Astrocyte of the cerebellum (primary cell): ENCODE measurements around the gene FLNB.

Experiments
- DNase-seq: peaks from one replicate; pipeline ENCODE4 v3.0.0-alpha.2; 2011; ENCODE audit warnings: low read depth
- H3K4me3 ChIP-seq: 2 replicates; pipeline ENCODE4 v1.5.1; 2011; ENCODE audit warnings: mild to moderate bottlenecking, low read depth, low read length, moderate library complexity
- CTCF ChIP-seq: IDR thresholded peaks from 2 replicates; pipeline ENCODE4 v1.5.1; 2012; ENCODE audit warnings: low read length, low read depth, moderate library complexity, mild to moderate bottlenecking; ENCODE audit errors: missing control alignments
- in situ Hi-C: cut with HindIII; loops from 2 replicates; pipeline ENCODE4 v1.10.0; 2017; ENCODE audit warnings: low sequenced_read_pairs

FLNB gene

GRCh38 chr3:57972531-57973111 is 35.6 kb upstream of the FLNB start:
- no peak for TF ChIP-seq CTCF
- DNase-seq, result no peak
- in situ Hi-C loops, result no loop called here
- H3K4me3 ChIP-seq, result no peak overlapping the region

DNA sequence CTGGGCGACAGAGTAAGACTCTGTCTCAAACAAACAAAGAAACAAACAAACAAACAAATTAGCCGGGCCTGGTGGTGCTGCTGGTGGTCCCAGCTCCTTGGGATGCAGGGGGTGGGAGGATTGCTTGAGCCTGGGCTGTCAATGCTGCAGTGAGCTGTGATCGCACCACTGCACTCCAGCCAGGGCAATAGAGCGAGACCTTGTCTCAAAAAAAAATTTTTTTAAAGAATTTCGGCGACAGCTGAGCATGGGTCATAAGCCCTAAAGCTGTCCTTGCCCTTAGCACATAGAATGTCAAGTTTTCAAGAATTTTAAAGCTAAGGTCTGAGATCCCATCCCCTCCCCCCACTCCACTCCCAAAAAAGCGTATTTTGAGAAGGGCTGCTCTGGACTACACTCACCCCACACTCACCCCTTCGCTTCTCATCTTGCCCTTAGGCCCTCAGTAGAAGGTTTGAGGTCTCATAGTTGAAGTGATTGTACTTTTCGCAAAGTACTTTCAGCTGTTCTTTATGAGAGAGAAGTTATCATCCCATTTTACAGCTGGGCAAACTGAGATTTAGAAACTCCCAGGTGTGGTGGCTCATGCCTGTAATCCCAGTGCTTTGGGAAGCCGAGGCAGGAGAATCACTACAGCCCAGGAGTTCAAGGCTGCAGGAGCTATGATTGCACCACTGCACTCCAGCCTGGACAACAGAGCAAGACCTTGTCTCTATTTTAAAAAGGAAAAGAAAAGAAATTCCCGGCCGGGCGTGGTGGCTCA is 34.3 kb upstream of the FLNB start:
- H3K4me3 ChIP-seq, result no peak overlapping the region
- in situ Hi-C loops, result no loop called here
- TF ChIP-seq CTCF, result no peak
- no peak for DNase-seq

- peak; percentile 51 for DNase-seq
- in situ Hi-C loops, result no loop called here
These were observed 33.3 kb upstream of the FLNB start for GRCh38 chr3:57974796-57975388.

DNA sequence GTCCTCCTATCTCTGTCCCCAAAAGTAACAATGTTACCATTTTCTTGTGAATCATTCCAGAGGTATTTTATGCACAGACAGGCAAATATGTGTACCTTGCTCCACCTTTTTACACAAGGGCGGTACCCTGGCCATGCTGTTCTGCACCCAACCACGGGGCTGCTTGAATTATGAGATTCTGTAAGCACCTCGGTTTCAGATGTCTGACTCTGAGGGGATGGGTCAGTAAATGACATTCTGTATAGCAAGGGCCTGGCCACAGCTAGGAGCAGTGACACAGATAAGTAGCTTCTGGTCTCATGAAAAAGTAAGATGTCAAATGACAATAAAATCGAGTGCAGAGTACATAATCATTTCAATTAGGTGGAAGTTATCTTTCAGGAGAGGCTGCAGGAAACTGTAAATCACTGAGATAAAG is 30.4 kb upstream of the FLNB start:
- H3K4me3 ChIP-seq, result no peak overlapping the region
- in situ Hi-C loops, result no loop called here
- no peak for DNase-seq
- no peak for TF ChIP-seq CTCF

More at GRCh38 chr3:57974796-57975388, 33.3 kb upstream of the FLNB start:
- H3K4me3 ChIP-seq, result no peak overlapping the region
- TF ChIP-seq CTCF, result no peak

DNA sequence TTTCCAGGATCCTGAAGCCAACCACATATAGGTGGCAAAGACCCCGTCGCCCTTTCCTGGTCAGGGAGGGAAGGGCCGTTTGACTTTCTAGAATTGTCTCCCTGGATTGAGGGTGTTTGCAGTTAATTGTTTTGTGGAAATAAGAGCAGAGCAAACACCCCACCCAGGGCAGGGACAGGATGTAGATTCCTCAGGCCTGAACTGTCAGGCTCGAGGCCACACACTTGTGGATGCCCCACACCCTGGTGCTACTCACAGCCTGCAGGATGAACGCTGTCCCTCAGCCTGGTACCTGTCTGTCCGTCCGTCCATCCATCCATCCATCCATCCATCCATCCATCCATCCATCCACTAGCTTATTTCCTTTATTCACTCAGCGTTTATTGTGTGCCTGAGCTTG is 29.9 kb upstream of the FLNB start:
- no peak for TF ChIP-seq CTCF
- in situ Hi-C loops, result no loop called here
- no peak for DNase-seq
- no peak overlapping the region for H3K4me3 ChIP-seq

DNA sequence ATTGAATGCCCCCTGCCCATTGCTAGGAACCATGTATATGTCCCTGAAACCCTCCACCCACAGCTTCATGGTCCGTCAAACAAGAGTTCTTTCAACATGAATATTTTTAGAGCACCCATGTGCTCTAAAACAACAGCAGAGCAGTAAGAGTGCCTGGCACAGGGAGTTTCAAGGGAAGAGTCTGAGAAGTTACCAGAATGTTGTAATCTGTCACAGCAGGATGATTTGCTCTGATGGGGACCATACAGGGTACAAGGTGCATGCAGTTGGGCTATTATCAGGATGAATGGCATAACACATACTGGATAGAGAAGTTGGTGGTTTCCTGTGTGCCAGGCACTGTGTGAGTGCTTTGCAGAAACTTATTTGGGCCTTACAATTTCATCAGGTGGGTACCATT is 27.8 kb upstream of the FLNB start:
- no peak for DNase-seq
- in situ Hi-C loops, result no loop called here
- no peak overlapping the region for H3K4me3 ChIP-seq
- TF ChIP-seq CTCF, result no peak
